Adipose tissue (tissue), 3 donors: ENCODE measurements around the gene GPBAR1. TPM values are rescaled to one million over a fixed set of nuclear protein-coding genes. Genes with fewer than 3 reads are reported as not detected.

Source experiments
- H3K27ac ChIP-seq: one replicate; pipeline ENCODE4 v1.5.1; 2013; ENCODE audit warnings: low read depth, low read length
- WGBS, 3 donors: extraction: QIAGEN DNeasy Blood & Tissue Kit; methylation state at CpG; one replicate each; pipeline ENCODE4 v1.1.7; 2013; 5-methylcytosine and 5-hydroxymethylcytosine counted together
- polyA plus RNA-seq, 3 donors: library from polyadenylated mRNA; stranded (reverse); fragments of 200-250 nt; gene quantifications; one replicate each; pipeline ENCODE4 v1.2.3, GENCODE V29; 2013
- donor health status: healthy with polysubstance abuse.
- donor health status: Bipolar disorder and iron deficiency.
- donor health status: healthy.

The GPBAR1 gene, protein sequence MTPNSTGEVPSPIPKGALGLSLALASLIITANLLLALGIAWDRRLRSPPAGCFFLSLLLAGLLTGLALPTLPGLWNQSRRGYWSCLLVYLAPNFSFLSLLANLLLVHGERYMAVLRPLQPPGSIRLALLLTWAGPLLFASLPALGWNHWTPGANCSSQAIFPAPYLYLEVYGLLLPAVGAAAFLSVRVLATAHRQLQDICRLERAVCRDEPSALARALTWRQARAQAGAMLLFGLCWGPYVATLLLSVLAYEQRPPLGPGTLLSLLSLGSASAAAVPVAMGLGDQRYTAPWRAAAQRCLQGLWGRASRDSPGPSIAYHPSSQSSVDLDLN
- polyA plus RNA-seq: 10 to 100 TPM in 2 of 3 donors, 1 to 10 TPM in 1; 1.9 to 75.3 (median 29.4) TPM

DNA sequence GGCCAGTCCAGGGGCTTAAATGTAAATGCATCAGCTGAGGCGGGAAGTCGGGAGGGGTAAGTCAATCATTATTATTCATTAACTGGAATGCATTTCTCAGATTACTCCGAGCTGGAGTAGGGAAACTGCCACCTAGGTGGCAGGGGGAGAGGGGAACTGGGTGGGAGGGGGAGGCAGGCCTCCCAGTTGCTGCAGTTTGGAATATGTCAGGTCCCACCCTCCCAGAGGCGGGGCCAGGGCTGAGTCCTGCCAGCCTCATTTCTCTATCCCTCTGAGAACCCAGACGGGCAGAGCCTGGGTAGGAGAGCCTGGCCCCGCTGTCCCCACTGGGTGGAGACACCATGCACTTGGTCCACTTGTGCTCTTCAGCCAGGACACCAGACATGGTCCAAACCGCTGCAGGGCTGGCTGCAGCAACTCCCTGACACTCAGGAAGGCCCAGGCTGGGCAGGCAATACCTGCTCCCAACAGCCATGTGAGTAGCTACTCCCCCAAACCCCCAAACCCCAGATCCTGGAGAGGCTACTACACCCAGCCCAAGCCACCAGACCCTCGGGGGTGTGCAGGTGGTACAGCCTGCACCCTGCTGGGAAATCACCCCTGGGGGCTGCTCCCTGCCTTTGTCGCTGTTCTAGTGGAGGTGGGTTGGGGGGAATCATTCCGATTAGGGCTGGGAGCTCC is at the start of gene GPBAR1:
Gene GPBAR1 (plus strand): TSS at position 274 of the 681 bp plus-strand sequence. CDS start 1,710 bp downstream, outside the sequence.
- WGBS, 3 donors: 47 to 67% (median 61%) methylated on average over 10 of the region's 10 CpGs
- H3K27ac ChIP-seq: peak within 1 kb of the TSS; percentile 61

DNA sequence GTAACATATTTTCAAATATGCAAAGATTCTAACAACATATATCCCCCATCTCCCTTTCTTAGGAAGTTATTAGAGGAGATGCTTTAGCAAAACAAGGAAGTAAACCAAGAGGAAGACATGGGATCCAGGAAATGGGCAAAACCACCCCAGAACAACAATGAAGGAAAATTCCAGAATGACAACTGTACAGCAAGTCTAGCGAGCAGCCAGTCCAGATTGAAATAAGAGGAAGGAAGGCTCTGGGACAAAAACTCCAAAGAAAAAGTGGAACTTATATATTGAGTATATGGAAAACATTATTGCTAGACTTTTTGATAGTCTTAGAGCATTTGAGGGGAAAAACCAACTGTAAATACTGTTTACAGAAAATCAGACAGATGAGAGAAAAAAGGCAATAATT is 46.7 kb upstream of the GPBAR1 start:
- no peak overlapping the region for H3K27ac ChIP-seq
- WGBS, 3 donors: 64 to 88% (median 74%) methylated on average over 1 of the region's 1 CpG

DNA sequence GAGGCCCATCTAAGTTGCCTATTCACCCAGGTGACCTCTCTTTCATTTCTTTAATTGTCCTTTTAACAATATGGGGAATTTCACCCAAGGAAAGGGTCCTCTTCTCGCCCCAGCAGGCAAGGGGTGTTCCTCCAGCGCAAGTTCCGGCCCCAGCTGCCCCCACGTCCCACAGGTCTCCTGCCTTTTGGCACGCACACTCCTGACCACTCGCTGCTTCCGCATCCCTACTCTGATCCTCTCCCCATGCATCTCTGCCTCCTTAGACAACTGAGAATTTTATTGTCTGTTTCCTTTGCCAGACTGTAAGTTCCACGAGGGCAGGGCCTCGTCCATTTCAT is 44.5 kb upstream of the GPBAR1 start:
- 39 to 48% (median 44%) methylated on average over 9 of the region's 9 CpGs for WGBS, 3 donors
- peak overlapping the region; percentile 5 for H3K27ac ChIP-seq

DNA sequence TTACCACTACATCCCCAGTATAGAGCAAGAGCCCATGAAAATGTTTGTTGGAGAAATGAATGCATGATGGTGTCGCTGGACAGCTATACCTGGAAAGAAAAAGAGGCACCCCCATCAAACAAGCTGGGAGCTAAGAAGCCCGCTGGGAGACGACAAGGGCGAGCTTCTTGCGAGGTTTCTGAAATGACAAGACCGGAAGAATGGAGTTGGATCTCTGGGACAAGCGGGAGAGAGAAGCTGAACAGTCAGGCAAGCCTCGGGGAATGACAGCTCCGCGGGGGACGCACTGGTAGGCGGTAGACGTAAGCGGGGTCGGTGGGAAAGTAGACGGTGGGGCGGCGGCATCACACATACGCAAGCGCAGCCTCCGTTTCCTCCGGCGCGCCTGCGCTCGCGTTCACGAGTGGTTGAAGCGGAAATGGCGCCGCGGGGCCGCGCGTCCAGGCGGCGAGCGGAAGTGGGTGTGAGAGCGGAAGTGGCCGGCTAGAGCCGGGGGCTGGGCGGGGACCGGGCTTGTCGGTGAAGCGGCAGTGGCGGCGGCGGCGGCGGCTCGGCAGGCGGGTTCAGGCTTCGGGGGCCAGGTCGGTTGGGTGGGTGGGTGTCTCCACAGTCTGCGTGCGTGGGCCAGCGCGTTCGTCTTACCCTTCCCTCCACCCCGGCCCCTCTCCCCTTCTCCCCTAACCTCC is 44.0 kb upstream of the GPBAR1 start, which contains the start of gene ARPC2:
Gene ARPC2 (plus strand): TSS at position 516 of the 686 bp plus-strand sequence. CDS start 282 bp downstream, outside the sequence.
- WGBS, 3 donors: 0 to 1% (median 1%) methylated on average over 53 to 59 of the region's 60 CpGs
- H3K27ac ChIP-seq: peak within 1 kb of the TSS; percentile 97

DNA sequence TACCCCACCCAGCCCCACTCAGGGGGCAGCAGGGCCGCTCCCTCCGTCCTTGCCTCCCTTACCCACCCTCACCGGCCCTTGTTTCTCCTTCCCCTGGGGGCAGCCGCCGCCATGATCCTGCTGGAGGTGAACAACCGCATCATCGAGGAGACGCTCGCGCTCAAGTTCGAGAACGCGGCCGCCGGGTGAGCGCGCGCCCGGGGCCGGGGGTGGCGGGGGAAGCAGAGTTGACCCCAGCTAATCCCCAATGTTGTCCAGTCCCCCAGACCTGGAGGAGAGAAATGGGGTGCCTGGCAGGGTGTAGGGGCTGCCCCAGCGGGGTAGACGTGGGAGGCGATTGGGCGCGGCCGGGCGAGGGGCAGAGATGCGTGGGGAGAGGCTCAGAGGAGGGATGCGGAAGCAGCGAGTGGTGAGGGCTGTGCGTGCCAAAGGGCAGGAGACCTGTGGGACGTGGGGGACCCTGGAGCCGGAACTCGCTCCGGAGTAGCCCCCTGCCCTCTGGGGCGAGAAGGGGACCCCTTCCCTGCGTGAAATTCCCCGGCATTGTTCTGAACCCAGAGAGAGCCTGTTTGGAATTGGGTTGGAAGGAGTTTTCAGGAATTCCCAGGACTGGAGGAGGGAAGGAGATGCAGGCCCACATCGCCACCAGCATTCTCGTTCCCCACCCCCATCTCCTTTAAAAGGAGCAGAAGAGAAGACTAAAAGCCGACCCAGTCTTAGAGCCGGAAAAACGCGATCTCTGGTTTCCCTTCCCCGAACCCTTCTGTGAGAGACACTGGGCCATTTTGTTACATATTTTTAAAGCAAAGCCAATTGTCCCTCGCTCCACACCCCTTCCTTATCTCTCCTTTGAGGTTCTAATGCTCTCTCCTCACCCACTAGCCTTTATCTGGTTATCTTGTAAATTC is 43.2 kb upstream of the GPBAR1 start:
- 0 to 1% (median 0%) methylated on average over 42 to 47 of the region's 47 CpGs for WGBS, 3 donors
- H3K27ac ChIP-seq: peak overlapping the region; percentile 97

DNA sequence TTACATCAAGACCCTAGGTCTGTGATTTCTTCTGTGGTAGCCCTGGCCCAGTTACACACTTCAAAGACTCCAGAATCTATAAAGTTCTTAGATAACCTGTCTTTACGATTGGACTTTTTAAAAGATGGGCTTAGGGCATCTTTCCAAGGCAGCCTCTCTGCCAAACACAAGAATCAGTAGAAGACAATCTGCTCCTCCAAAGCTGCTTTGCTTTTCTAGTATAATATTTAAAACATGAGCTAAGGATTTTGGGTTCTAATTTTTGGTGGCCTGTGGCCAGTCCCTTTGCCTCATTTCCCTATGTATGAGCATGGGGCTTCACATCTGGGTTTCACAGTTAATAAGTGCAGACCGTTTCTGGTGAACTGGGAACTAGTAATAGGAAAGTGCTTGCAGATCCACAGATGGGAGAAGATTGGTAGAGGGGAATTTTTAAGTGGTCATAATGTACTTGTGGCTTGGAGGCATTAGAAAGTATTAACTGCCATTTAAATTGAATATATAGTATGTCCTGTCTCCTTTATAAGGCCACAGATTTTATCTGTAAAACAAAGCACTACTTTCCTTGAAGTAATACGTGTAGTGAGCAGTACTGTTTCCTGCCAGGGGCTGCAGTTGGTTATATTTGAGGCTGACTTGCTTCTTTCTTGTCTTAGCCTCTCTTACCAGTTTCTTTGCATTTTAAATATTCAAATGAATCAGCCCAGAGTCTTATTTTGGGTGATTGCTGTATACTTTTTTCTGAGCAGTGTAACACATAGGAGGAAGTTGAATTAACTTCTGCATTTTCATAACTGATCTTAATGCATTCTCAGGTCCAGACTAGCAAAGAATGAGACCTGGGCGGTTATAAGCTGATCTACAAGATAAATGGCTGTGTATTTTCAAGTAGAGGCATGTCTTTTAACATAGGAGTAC is 42.3 kb upstream of the GPBAR1 start:
- no peak overlapping the region for H3K27ac ChIP-seq
- 6 to 25% (median 8%) methylated on average over 4 of the region's 4 CpGs for WGBS, 3 donors

DNA sequence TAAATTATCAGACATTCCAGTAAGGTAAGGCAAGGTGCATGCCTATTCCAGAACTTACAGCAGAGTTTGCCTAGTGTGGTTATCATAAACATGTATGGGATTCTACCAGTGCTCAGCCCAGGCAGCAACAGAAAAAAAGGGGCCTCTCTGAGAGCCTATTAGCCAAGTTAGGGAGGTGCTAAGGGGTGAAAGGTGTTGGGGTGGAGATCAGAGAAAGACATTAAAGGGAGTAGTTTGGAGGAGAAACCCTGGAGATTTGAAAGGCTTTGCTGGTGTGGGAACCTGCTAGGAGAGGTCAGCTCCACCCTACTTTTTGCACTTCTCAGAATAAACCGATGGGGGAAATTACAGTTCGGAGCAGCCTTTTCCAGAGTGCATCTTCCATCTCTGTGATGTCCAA is 40.9 kb upstream of the GPBAR1 start:
- WGBS, 3 donors: 30 to 68% (median 33%) methylated on average over 2 of the region's 2 CpGs
- no peak overlapping the region for H3K27ac ChIP-seq

DNA sequence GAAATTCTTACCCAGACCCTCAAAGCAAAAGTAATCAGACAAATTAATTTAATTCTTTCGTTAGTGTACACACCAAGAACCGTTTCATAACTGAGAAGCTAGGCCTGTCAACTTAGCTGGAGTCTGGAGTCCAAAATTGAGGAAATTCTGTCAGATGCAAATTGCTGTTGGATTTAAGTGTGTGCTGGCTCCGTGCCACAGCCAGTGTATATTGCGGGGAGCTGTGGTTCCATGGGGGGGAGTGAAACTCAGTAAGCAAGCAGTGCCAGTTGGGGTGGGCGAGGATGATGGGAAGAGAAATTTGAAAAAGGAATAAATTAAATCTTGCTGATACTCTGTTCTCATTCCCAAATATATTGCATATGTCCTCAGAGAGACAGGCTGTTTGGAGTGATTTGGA is 39.8 kb upstream of the GPBAR1 start:
- 43 to 73% (median 46%) methylated on average over 5 of the region's 5 CpGs for WGBS, 3 donors
- no peak overlapping the region for H3K27ac ChIP-seq

DNA sequence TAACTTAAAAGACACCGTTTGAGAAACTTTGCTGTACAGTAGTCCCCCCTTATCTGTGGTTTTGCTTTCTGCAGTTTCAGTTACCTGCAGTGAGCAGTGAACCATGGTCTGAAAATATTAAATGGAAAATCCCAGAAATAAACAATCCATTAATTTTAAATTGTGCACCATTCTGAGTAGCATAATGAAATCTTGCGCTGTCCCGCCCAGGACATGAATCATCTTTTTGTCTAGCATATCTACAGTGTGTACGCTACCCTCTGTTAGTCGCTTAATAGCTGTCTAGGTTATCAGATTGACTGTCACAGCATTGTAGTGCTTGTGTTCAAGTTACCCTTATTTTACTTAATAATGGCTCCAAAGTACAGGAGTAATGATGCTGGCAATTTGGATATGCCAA is 37.8 kb upstream of the GPBAR1 start:
- WGBS, 3 donors: 68 to 76% (median 69%) methylated on average over 5 of the region's 5 CpGs

DNA sequence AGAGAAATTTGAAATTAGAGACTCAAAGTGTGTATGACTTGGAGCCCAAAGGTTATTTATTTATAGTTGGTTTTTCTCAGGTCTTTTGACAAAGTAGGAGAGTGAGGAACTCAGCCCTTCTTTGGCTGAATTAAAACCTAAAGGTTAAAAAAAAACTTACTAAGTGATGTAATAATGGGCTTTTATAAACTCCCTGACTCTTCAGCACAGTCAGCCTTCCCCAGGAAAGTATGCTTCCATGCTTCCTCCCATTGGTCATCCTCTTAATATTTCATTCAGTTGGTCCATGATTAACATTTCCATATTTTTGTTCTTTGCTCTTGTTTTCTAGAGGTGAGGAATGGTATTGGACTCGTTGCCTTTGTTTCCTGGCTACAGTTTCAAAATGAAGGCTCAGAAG is 36.6 kb upstream of the GPBAR1 start:
- 53 to 74% (median 57%) methylated on average over 1 of the region's 1 CpG for WGBS, 3 donors
- no peak overlapping the region for H3K27ac ChIP-seq

More for the DNA sequence above, 37.8 kb upstream of the GPBAR1 start:
- no peak overlapping the region for H3K27ac ChIP-seq

DNA sequence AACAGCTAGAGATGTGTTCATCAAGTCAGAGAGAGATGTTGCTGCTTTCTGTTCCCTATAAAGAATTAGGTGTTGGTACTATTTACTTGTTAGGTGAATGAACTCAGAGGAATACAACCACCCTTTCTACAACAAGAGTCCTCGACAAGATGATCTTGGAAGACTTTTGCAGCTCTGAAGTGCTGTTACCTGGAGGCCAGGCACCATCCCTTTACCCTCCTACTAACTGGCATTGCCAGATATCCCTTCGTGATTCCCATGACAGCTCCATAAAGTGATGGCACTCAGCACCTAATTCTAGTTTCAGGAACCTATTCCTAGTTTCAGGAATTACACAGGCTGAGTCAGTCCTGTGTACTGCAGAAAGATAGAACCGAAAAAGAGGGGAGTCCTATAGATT is 33.9 kb upstream of the GPBAR1 start:
- 86 to 88% (median 86%) methylated on average over 3 of the region's 3 CpGs for WGBS, 3 donors
- H3K27ac ChIP-seq: no peak overlapping the region

DNA sequence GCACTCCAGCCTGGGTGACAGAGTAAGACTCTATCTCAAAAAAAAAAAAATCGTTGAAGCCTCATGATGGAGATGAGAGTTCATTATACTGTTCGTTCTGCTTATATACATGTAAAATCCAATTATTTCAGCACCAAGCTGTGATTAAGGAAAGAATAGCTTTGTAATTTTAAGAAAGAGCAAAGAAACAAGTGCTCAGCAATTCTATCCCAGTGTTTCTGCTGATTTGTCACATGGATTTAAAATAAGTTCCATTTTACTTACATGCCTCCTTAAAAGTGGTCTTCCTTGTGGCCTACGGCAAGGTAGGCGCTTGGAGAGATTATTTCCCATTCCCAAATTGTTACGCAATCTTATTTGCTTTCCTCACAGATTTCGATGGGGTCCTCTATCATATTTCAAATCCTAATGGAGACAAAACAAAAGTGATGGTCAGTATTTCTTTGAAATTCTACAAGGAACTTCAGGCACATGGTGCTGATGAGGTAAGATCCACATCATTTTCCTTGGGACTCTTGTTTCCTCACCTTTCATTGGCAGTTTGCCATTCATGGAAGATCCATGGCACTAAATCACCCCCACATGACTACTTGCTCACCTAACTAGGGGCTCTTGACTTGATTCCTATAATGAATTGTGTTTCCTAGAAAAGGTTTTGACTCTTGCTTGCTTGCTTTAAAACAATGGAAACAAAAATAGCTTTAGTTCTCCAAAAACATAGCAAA is 32.3 kb upstream of the GPBAR1 start:
- 66 to 83% (median 81%) methylated on average over 6 of the region's 6 CpGs for WGBS, 3 donors
- no peak overlapping the region for H3K27ac ChIP-seq

DNA sequence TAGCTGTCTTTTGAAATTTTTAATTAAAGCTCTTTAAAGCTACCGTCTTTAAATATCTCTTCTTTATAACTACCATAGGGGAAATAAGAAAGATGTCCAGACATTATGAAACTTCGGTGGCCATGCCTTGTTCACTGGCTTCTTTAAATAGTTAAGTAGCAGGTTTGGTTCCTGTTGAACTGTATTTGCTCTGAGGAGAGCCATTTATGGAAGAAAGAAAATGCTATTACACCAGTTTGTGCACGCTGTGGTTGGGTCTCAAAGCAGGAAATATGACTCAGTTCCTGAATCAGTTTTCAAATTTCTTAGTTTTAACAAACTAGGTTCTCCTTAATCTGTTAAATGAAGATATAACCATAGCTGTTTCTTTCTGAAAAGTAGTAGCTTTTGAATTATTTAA is 31.6 kb upstream of the GPBAR1 start:
- no peak overlapping the region for H3K27ac ChIP-seq
- WGBS, 3 donors: 17 to 40% (median 21%) methylated on average over 3 of the region's 3 CpGs

DNA sequence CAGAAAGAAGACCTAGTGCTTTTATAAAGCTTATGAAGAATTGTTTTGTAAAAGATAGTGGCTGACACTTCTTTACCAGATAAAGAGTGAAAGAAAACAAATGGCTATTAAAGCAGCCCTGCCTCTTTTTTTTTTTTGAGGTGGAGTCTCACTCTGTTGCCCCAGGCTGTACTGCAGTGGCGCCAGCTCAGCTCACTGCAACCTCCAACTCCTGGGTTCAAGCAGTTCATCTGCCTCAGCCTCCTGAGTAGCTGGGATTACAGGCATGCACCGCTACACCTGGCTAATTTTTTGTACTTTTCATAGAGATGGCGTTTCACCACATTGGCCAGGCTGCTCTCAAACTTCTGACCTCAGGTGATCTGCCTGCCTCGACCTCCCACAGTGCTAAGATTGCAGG is 31.0 kb upstream of the GPBAR1 start:
- no peak overlapping the region for H3K27ac ChIP-seq
- 79 to 87% (median 82%) methylated on average over 4 of the region's 4 CpGs for WGBS, 3 donors

DNA sequence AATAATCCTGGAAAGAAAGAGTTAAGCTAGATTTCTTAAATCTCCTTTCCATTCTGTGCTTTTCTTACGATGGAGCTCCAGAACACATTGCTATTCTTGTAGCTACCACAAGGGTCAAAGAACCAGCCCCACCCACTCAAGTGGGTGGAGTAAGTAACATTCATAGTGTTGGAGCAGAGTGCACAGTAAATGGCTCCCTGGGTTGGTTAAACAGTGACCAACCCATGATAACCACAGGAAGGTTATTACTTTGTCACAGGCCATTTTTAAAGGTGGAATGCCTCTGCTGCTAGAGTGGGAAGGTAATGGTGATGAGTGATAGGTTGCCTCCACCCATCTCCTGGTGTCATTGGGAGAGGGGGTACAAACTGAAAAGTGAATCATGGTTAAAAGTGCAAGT is 29.9 kb upstream of the GPBAR1 start:
- 3 to 7% (median 4%) methylated on average over 1 of the region's 1 CpG for WGBS, 3 donors
- no peak overlapping the region for H3K27ac ChIP-seq

DNA sequence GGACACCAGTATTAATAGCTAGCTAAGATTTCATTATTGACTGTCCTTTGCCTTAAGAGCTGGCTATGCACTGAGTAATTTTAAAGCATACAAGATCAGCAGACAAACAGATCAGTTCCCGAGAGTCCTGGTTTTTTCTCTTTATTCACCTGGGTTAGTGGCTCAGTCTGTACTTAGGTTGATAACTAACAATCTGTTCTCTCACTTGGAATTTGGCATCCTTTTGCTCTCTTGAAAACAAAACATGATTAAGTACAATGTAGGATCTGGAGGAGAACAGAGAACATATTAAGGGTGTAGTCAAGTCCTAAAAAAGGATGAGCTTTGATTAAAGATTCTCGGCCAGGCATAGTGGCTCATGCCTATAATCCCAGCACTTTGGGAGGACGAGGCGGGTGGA is 27.3 kb upstream of the GPBAR1 start:
- 77 to 91% (median 91%) methylated on average over 4 of the region's 4 CpGs for WGBS, 3 donors
- no peak overlapping the region for H3K27ac ChIP-seq

DNA sequence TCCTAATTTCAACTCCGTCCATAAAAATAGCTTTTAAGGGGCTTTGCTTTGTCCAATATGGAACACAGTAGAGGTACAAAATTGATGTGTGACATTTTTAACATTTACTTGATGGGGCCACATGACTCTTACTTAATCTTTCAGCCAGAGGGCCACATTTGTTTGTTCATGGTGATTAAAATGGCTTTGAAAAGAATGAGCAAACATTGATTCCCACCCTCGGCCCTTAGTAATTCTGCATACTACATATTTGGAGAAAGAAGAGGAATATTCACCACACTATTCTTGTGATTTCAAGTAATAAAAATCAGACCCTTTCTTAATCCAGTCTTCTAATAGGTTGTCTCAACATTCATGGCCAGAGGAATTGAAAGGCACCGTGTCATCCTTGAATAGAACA is 26.3 kb upstream of the GPBAR1 start:
- no peak overlapping the region for H3K27ac ChIP-seq
- WGBS, 3 donors: 34 to 61% (median 59%) methylated on average over 3 of the region's 3 CpGs
